K562 (cell line): Measurements from ENCODE around the gene TRNT1. TPM values are rescaled to one million over a fixed set of nuclear protein-coding genes. Genes with fewer than 3 reads are reported as not detected.

ENCODE experiments used
- CBX1 ChIP-seq: sonication (generic); IDR thresholded peaks from 2 replicates; pipeline ENCODE4 v1.6.1; 2016; ENCODE audit warnings: antibody characterized with exemption, low read depth, mild to moderate bottlenecking
- CREB1 ChIP-seq, 2 experiments: sonication (generic) in 1 of 2; formaldehyde crosslinking in 1 of 2; IDR thresholded peaks; 2 replicates each; pipeline versions ENCODE4 v1.6.1 to v1.8.0; 2012 to 2022; ENCODE audit warnings: inconsistent platforms in 1 of 2, mild to moderate bottlenecking in 1 of 2, missing genetic modification reagents in 1 of 2, moderate library complexity in 1 of 2
- CREB3L1 ChIP-seq: fragments of 450-650 bp; IDR thresholded peaks from 2 replicates; pipeline ENCODE4 v1.6.1; 2014; ENCODE audit warnings: low read depth, mild to moderate bottlenecking, moderate library complexity, borderline replicate concordance
- EZH2 ChIP-seq: IDR thresholded peaks from 2 replicates; pipeline ENCODE4 v1.6.1; 2012; ENCODE audit warnings: low read depth, mild to moderate bottlenecking, inconsistent platforms, low read length, borderline replicate concordance
- FIP1L1 ChIP-seq: fragments of 200-400 bp; formaldehyde crosslinking; IDR thresholded peaks from 2 replicates; pipeline ENCODE4 v1.6.1; 2018; ENCODE audit warnings: mild to moderate bottlenecking, low read depth, low read length; ENCODE audit not compliant: poor library complexity, severe bottlenecking
- FOXK1 ChIP-seq: sonication (generic); formaldehyde crosslinking; IDR thresholded peaks from 2 replicates; pipeline ENCODE4 v1.8.0; 2022; ENCODE audit warnings: missing genetic modification reagents, mild to moderate bottlenecking, borderline replicate concordance
- PHB ChIP-seq: fragments of 250-450 bp; sonication (Bioruptor Pico); IDR thresholded peaks from 2 replicates; pipeline ENCODE4 v1.5.0; 2021
- RBM34 ChIP-seq: fragments of 200-400 bp; formaldehyde crosslinking; IDR thresholded peaks from 2 replicates; pipeline ENCODE4 v1.6.1; 2018; ENCODE audit warnings: low read length, borderline replicate concordance; ENCODE audit not compliant: insufficient read depth
- SMARCB1 ChIP-seq: IDR thresholded peaks from 2 replicates; pipeline ENCODE4 v1.6.1; 2011; ENCODE audit warnings: improper control_type of control experiment, low read depth; ENCODE audit not compliant: insufficient read length
- STAT5B ChIP-seq: fragments of 250-450 bp; sonication (Bioruptor Pico); IDR thresholded peaks from 2 replicates; pipeline ENCODE4 v1.8.0; 2021; ENCODE audit warnings: mild to moderate bottlenecking, inconsistent platforms
- TBP ChIP-seq: optimal IDR thresholded peaks from 2 replicates; pipeline ENCODE3; 2011; ENCODE audit warnings: low read depth, low read length, improper control_type of control experiment
- TCF3 ChIP-seq: sonication (generic); formaldehyde crosslinking; IDR thresholded peaks from 2 replicates; pipeline ENCODE4 v1.4.0; 2020; ENCODE audit warnings: mild to moderate bottlenecking, missing genetic modification reagents
- ZNF121 ChIP-seq: sonication (generic); formaldehyde crosslinking; conservative IDR thresholded peaks from 2 replicates; pipeline ENCODE4 v1.8.0; 2022; ENCODE audit warnings: missing genetic modification reagents
- ZNF609 ChIP-seq: sonication (generic); formaldehyde crosslinking; IDR thresholded peaks from 2 replicates; pipeline ENCODE4 v1.8.1; 2023; ENCODE audit warnings: missing genetic modification reagents, mild to moderate bottlenecking, borderline replicate concordance
- polyA plus RNA-seq, 8 experiments: library from polyadenylated mRNA; depleted of rRNA in 4 of 8; stranded (reverse) in 5 of 8; unstranded in 3 of 8; fragments of >200 nt; fragmentation: Nextera tagmentation in 2 of 8; fragmentation: Illumina TruSeq in 1 of 8; extraction: Ambion mirVana in 2 of 8; extraction: Trizol in 1 of 8; gene quantifications; 2 replicates each; pipeline versions ENCODE4 v1.2.1 to v1.2.3, GENCODE V29; 2011 to 2014; ENCODE audit warnings: inconsistent platforms in 1 of 8, missing spikeins in 1 of 8
- total RNA-seq, 7 experiments: library from RNA; depleted of rRNA in 6 of 7; stranded (reverse); fragments of >200 nt in 6 of 7; fragmentation: Illumina TruSeq in 2 of 7; extraction: Trizol in 2 of 7; gene quantifications; 2 replicates each; pipeline versions ENCODE4 v1.2.1 to v1.2.3, GENCODE V29; 2011 to 2021; ENCODE audit warnings: low replicate concordance in 1 of 7

The TRNT1 gene
- total and polyA plus RNA-seq, 9 of the 15 experiments (the other 6 are each of a cell fraction or from before 2014, with no cell fraction given): 38.1 to 58.2 (median 47.4) TPM

GRCh38 chr3:3126477-3127431 is at the start of gene TRNT1 (continued):
- TF ChIP-seq PHB (no peak), ZNF609 (no peak), CREB1 (IDR thresholded peaks at IDR 0.05) (peak; percentile 92), CREB1 (CRISPR knock-in tag; IDR thresholded peaks at IDR 0.05) (peak; percentile 96), EZH2 (no peak), TBP (peak; percentile 81), STAT5B (CRISPR knock-in tag) (no peak), CREB3L1 (peak; percentile 95), RBM34 (0 out of 2 replicates have a peak, but pooled peaks have one; percentile 26), FOXK1 (CRISPR knock-in tag) (no peak), SMARCB1 (no peak), TCF3 (CRISPR knock-in tag) (no peak; the same call in 1 of the 2 replicates), ZNF121 (CRISPR knock-in tag) (no peak), FIP1L1 (peak; percentile 79), CBX1 (peak; percentile 80; the same call in 1 of the 2 replicates)
